Measurements from ENCODE around the gene ANXA10. TPM values are rescaled to one million over a fixed set of nuclear protein-coding genes. Genes with fewer than 3 reads are reported as not detected.

Gene ANXA10
- total and polyA plus RNA-seq, 2 experiments from 2014 or later, result not detected

DNA sequence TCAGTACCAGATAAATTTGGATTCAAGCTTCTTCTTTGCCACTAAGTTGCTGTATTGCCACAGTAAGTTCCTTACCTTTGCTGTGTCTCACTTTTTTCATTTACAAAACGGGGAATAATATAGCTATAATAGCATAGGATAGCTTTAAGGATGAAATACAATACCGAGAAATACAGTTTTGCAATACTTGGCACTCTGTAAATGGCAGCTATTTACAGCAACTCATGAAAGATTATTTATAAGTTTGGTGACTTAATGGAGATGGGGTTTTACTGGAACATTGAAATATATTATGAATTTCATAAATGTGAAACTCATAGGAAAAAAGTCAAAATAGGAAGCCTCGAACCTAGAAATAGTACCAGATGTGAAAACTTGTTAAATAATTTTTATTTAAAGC, 27.6 kb downstream of the ANXA10 start:
- H3K9me2 ChIP-seq (ENCODE audit: insufficient read depth), result no peaks in the 10 kb centered on the region
- no peak for ATAC-seq
- no peak overlapping the region for H3K4me2 ChIP-seq
- Mint-ChIP-seq H3K36me3 (ENCODE audit: low read depth) (no peaks in the 10 kb centered on the region; the same call in 2 of the 3 replicates), H3K27ac (no peak overlapping the region), H3K9me3 (peaks cover 4% of the 10 kb centered on the region; the same call in 1 of the 3 replicates), H3K27me3 (ENCODE audit: insufficient read depth, low read depth, poor library complexity) (no peaks in the 10 kb centered on the region), H3K4me3 (no peak overlapping the region), H3K4me1 (no peaks in the 10 kb centered on the region)
- no peaks in the 10 kb centered on the region for H3K4me1 ChIP-seq (ENCODE audit: insufficient read depth)
- H4K20me1 ChIP-seq (replicated peaks; ENCODE audit: insufficient read depth), result no peaks in the 10 kb centered on the region
- no peaks in the 10 kb centered on the region for H3F3A ChIP-seq (replicated peaks; ENCODE audit: low read depth)
- no peaks in the 10 kb centered on the region for H3K36me3 ChIP-seq (ENCODE audit: insufficient read depth)
- no peaks in the 10 kb centered on the region for H3K27me3 ChIP-seq (ENCODE audit: insufficient read depth)
- H3K4me3 ChIP-seq, result no peak overlapping the region
- no peak overlapping the region for H3K27ac ChIP-seq (ENCODE audit: low read depth)
- TF ChIP-seq JUNB (IDR thresholded peaks at IDR 0.05; ENCODE audit: unreplicated experiment), result no peak
- TF ChIP-seq CTCF (conservative IDR thresholded peaks at IDR 0.05; ENCODE audit: low read depth in 2 of 2), result no peak
- TF ChIP-seq, protein P1, sequence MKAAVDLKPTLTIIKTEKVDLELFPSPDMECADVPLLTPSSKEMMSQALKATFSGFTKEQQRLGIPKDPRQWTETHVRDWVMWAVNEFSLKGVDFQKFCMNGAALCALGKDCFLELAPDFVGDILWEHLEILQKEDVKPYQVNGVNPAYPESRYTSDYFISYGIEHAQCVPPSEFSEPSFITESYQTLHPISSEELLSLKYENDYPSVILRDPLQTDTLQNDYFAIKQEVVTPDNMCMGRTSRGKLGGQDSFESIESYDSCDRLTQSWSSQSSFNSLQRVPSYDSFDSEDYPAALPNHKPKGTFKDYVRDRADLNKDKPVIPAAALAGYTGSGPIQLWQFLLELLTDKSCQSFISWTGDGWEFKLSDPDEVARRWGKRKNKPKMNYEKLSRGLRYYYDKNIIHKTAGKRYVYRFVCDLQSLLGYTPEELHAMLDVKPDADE (IDR thresholded peaks at IDR 0.05), result no peak
- TF ChIP-seq EZH2 (IDR thresholded peaks at IDR 0.05; ENCODE audit: low read depth, unreplicated experiment), result no peak
- TF ChIP-seq EZH2phosphoT487 (IDR thresholded peaks at IDR 0.05; ENCODE audit: unreplicated experiment), result no peak
- no peak for TF ChIP-seq ZNF114 (CRISPR knock-in tag; IDR thresholded peaks at IDR 0.05)
- no peak for TF ChIP-seq POLR2AphosphoS5 (IDR thresholded peaks at IDR 0.05; ENCODE audit: low read depth)
- no peak for DNase-seq (ENCODE audit: low spot score)
- no peak overlapping the region for H2AFZ ChIP-seq
- H3K79me2 ChIP-seq (replicated peaks; ENCODE audit: insufficient read depth), result no peaks in the 10 kb centered on the region

GRCh38 chr4:168120811-168121210, 28.5 kb downstream of the ANXA10 start:
- Mint-ChIP-seq H3K9me3 (no peaks in the 10 kb centered on the region), H3K27ac (no peak overlapping the region), H3K27me3 (ENCODE audit: insufficient read depth, low read depth, poor library complexity) (no peaks in the 10 kb centered on the region), H3K4me1 (no peaks in the 10 kb centered on the region), H3K4me3 (no peak overlapping the region), H3K36me3 (ENCODE audit: low read depth) (no peaks in the 10 kb centered on the region)
- Histone ChIP-seq H3K4me3 (no peak overlapping the region), H3K4me2 (no peak overlapping the region), H3F3A (replicated peaks; ENCODE audit: low read depth) (no peaks in the 10 kb centered on the region), H3K27me3 (ENCODE audit: insufficient read depth) (no peaks in the 10 kb centered on the region), H4K20me1 (replicated peaks; ENCODE audit: insufficient read depth) (no peaks in the 10 kb centered on the region), H3K27ac (ENCODE audit: low read depth) (no peak overlapping the region), H3K4me1 (ENCODE audit: insufficient read depth) (no peaks in the 10 kb centered on the region), H2AFZ (no peak overlapping the region), H3K36me3 (ENCODE audit: insufficient read depth) (no peaks in the 10 kb centered on the region), H3K79me2 (replicated peaks; ENCODE audit: insufficient read depth) (no peaks in the 10 kb centered on the region), H3K9me2 (ENCODE audit: insufficient read depth) (no peaks in the 10 kb centered on the region)
- ATAC-seq, result no peak
- DNase-seq (ENCODE audit: low spot score), result no peak
- TF ChIP-seq ZNF462 (CRISPR knock-in tag; IDR thresholded peaks at IDR 0.05) (no peak), POLR2AphosphoS5 (IDR thresholded peaks at IDR 0.05; ENCODE audit: low read depth) (no peak), EZH2phosphoT487 (IDR thresholded peaks at IDR 0.05; ENCODE audit: unreplicated experiment) (no peak), CTCF (conservative IDR thresholded peaks at IDR 0.05; ENCODE audit: low read depth in 2 of 2) (no peak), EZH2 (IDR thresholded peaks at IDR 0.05; ENCODE audit: low read depth, unreplicated experiment) (no peak), ZNF331 (CRISPR knock-in tag; IDR thresholded peaks at IDR 0.05; ENCODE audit: low read depth) (no peak), JUNB (IDR thresholded peaks at IDR 0.05; ENCODE audit: unreplicated experiment) (no peak), CREB1 (CRISPR knock-in tag; IDR thresholded peaks at IDR 0.05; ENCODE audit: low read depth) (no peak), ZNF114 (CRISPR knock-in tag; IDR thresholded peaks at IDR 0.05) (no peak)

Data from GM23338 (cell line).